Measurements from ENCODE around the gene RNF111. TPM values are rescaled to one million over a fixed set of nuclear protein-coding genes. Genes with fewer than 3 reads are reported as not detected.
A peak's percentile ranks its signal among the peaks of the same experiment; 100 is the strongest.

The RNF111 gene
- total and polyA plus RNA-seq, 9 of the 15 experiments (the other 6 are each of a cell fraction or from before 2014, with no cell fraction given): 7.9 to 26.0 (median 14.4) TPM

DNA sequence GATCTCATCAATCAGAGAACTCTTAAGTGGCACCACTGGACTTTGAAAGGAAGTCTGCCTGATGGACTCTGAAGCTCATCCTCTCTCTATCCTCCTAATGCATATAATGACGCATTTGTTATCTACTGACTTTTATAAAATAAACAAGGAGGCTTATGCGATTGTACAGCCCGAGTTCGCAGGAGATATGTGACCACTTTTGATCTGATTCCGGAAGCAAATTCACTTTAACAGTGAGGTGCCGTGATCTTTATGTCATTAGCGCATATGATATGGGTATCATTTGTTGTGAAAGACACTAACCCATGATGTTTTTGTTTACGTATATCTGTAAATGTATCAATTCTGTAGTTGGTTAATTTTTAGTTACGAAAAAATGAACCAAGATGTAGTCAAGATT is 427 bp upstream of the RNF111 start (continued):
- TF ChIP-seq ZNF75A (CRISPR knock-in tag; IDR thresholded peaks at IDR 0.05) (0 out of 2 replicates have a peak, but pooled peaks have one; percentile 14), ZNF232 (CRISPR knock-in tag; IDR thresholded peaks at IDR 0.05) (no peak), FOXK2 (conservative IDR thresholded peaks at IDR 0.05 in 1 of 2, IDR thresholded peaks at IDR 0.05 in 1 of 2; ENCODE audit: low read depth in 2 of 2) (0 out of 4 replicates have a peak, but pooled peaks of 1 of the 2 experiments have one; percentile 6)
- TF ChIP-seq, protein P1, sequence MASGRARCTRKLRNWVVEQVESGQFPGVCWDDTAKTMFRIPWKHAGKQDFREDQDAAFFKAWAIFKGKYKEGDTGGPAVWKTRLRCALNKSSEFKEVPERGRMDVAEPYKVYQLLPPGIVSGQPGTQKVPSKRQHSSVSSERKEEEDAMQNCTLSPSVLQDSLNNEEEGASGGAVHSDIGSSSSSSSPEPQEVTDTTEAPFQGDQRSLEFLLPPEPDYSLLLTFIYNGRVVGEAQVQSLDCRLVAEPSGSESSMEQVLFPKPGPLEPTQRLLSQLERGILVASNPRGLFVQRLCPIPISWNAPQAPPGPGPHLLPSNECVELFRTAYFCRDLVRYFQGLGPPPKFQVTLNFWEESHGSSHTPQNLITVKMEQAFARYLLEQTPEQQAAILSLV (tag; IDR thresholded peaks at IDR 0.05): no peak

DNA sequence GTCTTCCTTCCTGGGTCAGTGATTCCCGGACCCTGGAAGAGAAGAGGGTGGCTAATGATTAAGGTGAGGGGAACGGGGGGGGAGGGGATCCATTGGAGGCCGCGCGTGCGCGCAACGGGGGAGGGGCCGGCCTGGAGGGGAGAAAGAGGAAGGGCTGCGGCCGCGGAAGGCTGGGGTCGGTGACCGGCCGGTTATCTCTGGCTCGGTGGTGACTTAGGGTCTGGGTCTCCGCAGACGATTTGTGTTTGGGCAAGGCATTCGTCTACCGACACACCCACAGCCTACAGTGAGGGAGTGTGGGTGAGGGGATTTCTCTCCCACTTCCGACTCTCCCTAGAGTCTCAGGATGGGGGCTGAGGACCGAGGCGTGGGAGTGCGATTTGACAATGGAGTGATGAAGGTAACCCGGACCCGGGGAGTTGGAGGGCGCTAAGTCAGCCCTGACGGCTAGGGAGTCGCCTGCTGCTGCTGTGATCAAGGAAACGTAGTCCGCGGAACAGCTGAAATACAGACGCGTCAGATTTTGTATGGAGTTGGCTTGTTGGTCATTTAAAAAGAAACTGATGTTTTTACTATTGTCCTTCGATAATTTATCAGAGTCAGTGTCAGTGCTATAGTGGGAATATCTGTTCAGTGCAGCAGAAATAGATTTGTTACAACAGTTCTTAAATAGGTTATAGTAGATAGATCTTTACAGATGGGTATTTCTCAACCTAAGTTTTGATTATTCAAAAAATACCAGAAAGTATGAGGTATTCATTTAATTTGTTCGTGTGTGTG is 733 bp downstream of the RNF111 start:
- CTCF ChIA-PET (ENCODE audit: low intra/inter-chr PET ratio): no interaction called here
- FAIRE-seq: peak; percentile 81
- H3K36me3 ChIP-seq (ENCODE audit: control insufficient read depth, insufficient read depth, low read length): peaks cover 18% of the 10 kb centered on the region
- H3K27me3 ChIP-seq (ENCODE audit: control insufficient read depth in 2 of 2, insufficient read depth in 2 of 2, low read length in 2 of 2): no peaks in the 10 kb centered on the region; a peak in 1 of 5 replicates
- peaks cover 3 to 7% of the 10 kb centered on the region in 2 experiments; a peak in 3 of 5 replicates for H3K4me1 ChIP-seq (replicated peaks in 1 of 2; ENCODE audit: control insufficient read depth in 2 of 2, insufficient read depth in 2 of 2, low read length in 2 of 2)
- H3K9me1 ChIP-seq (ENCODE audit: control insufficient read depth, insufficient read depth, low read length): no peaks in the 10 kb centered on the region
- peak overlapping the region; percentile 99 for H2AFZ ChIP-seq (ENCODE audit: low read depth, low read length)
- H3K9me3 ChIP-seq (replicated peaks; ENCODE audit: control insufficient read depth, insufficient read depth, low read depth, low read length): no peaks in the 10 kb centered on the region
- ATAC-seq: peak; percentile 87
- peak overlapping the region; percentile 96 for H3K4me3 ChIP-seq
- peak; percentile 85 to 89 (median 88) for DNase-seq (ENCODE audit: extremely low read depth in 1 of 4, low spot score in 3 of 4)
- BruUV-seq (replicated peaks): no TSS peak
- peak overlapping the region; percentile 97 for H3K27ac ChIP-seq (ENCODE audit: extremely low read depth, low read depth, low read length)
- POLR2A ChIA-PET: interaction anchor here (0.6 to 1.4 kb wide), 4 partner anchors 15 to 439 kb away, joined by 3 to 4 read pairs (median 3); no protein-coding TSS in a partner anchor
- peak overlapping the region; percentile 93 to 99 for H3K9ac ChIP-seq (ENCODE audit: insufficient read depth in 1 of 2, low read depth in 2 of 2, low read length in 2 of 2)
- peak overlapping the region; percentile 98 for H3K4me2 ChIP-seq (ENCODE audit: insufficient read depth, low read length)
- intact Hi-C loops (cut with micrococcal nuclease): loop anchor here (5.0 kb wide), 2 partner anchors 69 to 119 kb away; partner anchors contain the start of gene CCNB2
- H4K20me1 ChIP-seq (replicated peaks; ENCODE audit: control insufficient read depth, insufficient read depth, low read length): peaks cover 14% of the 10 kb centered on the region
- WGBS (ENCODE audit: insufficient coverage, low coverage, missing lambda C conversion rate): under 1% methylated on average over 28 of the region's 36 CpGs
- H3K79me2 ChIP-seq (ENCODE audit: control insufficient read depth, insufficient read depth, low read length): peaks cover 59% of the 10 kb centered on the region
- in situ Hi-C loops (cut with MboI): no loop called here
- TF ChIP-seq HDAC2 (IDR thresholded peaks at IDR 0.05) (peak; percentile 71; the same call in 1 of the 2 replicates), LEF1 (IDR thresholded peaks at IDR 0.05) (peak; percentile 43; the same call in 1 of the 2 replicates), SOX6 (IDR thresholded peaks at IDR 0.05) (peak; percentile 73), RNF2 (IDR thresholded peaks at IDR 0.05) (0 out of 2 replicates have a peak, but pooled peaks have one; percentile 18), ADNP (tag; IDR thresholded peaks at IDR 0.05) (no peak), HNRNPUL1 (IDR thresholded peaks at IDR 0.05; ENCODE audit: low read length) (no peak), SMARCC2 (IDR thresholded peaks at IDR 0.05; ENCODE audit: low read depth) (no peak), ZNF232 (CRISPR knock-in tag; IDR thresholded peaks at IDR 0.05) (0 out of 2 replicates have a peak, but pooled peaks have one; percentile 25), MYC (IDR thresholded peaks at IDR 0.05; ENCODE audit: low read depth, low read length) (no peak; the same call in 1 of the 2 replicates), MYC (CRISPR knock-in tag; IDR thresholded peaks at IDR 0.05; ENCODE audit: borderline replicate concordance, low read depth) (no peak), CHD4 (IDR thresholded peaks at IDR 0.05; ENCODE audit: insufficient read depth, insufficient replicate concordance, low read depth, low read length, poor library complexity, severe bottlenecking) (no peak)
- TF ChIP-seq, protein P2, sequence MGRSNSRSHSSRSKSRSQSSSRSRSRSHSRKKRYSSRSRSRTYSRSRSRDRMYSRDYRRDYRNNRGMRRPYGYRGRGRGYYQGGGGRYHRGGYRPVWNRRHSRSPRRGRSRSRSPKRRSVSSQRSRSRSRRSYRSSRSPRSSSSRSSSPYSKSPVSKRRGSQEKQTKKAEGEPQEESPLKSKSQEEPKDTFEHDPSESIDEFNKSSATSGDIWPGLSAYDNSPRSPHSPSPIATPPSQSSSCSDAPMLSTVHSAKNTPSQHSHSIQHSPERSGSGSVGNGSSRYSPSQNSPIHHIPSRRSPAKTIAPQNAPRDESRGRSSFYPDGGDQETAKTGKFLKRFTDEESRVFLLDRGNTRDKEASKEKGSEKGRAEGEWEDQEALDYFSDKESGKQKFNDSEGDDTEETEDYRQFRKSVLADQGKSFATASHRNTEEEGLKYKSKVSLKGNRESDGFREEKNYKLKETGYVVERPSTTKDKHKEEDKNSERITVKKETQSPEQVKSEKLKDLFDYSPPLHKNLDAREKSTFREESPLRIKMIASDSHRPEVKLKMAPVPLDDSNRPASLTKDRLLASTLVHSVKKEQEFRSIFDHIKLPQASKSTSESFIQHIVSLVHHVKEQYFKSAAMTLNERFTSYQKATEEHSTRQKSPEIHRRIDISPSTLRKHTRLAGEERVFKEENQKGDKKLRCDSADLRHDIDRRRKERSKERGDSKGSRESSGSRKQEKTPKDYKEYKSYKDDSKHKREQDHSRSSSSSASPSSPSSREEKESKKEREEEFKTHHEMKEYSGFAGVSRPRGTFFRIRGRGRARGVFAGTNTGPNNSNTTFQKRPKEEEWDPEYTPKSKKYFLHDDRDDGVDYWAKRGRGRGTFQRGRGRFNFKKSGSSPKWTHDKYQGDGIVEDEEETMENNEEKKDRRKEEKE (IDR thresholded peaks at IDR 0.05; ENCODE audit: borderline replicate concordance in 1 of 2, control insufficient read depth in 1 of 2, low read depth in 2 of 2, low read length in 1 of 2): no peak

Measured in K562 (cell line).